Measurements from ENCODE around the gene CFAP410.

CFAP410 gene

DNA sequence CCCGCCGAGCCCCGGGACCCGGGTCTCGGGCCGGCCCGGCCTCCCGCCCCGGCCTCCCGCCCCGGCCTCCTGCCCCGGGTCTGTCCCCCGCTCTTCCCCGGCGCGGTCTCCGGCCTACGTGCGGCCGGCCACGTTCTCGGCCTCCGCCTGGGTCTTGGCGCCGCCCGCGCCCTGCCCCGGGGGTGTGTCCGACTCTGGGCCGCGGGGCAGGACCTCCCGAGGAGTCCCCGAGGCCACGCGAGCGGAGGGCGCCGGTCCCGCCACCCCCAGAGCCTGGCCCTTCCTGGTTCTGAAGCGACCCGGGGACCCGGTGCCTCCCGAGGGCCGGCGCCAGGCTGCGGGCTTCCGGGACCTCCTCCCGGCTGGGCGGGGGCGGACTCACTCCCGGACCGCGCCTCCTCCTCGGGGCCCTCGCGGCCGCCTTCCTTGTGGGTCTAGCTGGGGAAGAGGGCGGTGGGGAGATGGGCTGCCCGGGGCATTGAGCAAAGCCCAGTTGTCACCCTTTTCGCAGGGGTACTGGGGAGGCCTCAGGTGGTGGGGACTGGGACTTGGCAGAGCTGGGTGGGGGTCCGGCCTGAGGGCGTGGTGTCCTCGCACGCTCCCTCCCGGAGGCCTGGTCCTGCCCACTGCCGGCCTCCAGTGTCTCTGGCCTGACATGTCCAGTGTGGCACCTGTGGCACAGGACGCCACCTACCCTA is 38.8 kb downstream of the CFAP410 start:
- in situ Hi-C loops (cut with MboI; ENCODE audit: low sequenced_read_pairs), result no loop called here

DNA sequence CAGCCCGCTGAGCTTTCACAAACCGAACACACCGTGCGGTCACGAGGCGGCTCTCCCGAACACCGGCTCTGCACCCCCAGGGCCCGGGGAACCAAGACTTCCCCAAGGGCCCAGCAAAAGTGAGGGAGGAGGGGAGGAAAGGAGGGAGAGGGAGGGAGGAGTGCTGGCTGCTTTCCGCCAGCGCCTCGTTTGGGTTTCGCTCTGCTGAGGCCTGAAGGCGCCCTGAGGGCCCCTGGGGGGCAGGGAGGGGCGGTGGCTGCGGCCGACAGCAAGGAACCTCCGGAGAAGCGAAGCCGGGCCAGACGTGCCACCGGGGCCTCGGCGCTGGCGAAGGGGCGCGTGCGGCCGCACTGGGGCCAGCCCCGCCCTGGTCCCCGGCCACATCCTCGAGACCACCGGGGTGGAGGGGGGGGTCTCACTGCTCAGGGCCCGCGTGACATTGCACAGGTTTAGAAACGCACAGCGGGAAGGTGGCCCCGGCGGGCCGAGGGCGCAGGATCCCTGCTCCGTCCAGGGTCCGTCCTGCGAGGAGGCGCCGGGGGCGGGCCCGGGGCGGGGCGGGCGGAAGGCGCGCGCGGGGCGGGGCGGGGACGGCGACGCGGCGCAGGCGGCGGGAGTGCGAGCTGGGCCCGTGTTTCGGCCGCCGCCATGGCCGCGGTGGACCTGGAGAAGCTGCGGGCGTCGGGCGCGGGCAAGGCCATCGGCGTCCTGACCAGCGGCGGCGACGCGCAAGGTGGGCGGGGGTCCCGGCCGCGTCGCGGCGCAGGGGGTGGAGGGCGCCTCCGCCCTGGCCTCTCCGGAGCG is 39.5 kb downstream of the CFAP410 start, which contains the start of gene PFKL:
PFKL (plus strand) TSS at position 596 of the 804 bp plus-strand sequence; CDS start at position 649, 53 bp downstream.
- in situ Hi-C loops (cut with MboI; ENCODE audit: low sequenced_read_pairs), result no loop called here

- in situ Hi-C loops (cut with MboI; ENCODE audit: low sequenced_read_pairs), result no loop called here
Measured at GRCh38 chr21:44299085-44299457, 40.1 kb downstream of the CFAP410 start.

DNA sequence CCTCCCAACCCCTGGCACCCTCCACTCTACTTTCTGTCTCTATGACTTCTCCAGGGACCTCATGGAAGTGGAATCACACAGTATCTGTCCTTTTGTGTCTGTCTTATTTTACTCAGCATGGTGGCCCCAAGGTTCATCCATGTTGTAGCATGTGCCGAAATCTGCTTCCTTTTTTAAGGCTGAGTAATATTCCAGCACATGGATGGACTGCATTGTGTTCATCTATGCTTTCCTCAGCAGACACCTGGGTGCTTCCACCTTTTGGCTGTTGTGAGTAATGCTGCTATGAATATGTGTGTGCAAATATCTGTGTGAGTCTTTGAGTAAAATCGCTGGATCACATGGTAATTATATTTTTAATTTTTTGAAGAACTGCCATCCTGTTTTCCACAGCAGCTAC is 40.9 kb downstream of the CFAP410 start:
- in situ Hi-C loops (cut with MboI; ENCODE audit: low sequenced_read_pairs), result no loop called here

DNA sequence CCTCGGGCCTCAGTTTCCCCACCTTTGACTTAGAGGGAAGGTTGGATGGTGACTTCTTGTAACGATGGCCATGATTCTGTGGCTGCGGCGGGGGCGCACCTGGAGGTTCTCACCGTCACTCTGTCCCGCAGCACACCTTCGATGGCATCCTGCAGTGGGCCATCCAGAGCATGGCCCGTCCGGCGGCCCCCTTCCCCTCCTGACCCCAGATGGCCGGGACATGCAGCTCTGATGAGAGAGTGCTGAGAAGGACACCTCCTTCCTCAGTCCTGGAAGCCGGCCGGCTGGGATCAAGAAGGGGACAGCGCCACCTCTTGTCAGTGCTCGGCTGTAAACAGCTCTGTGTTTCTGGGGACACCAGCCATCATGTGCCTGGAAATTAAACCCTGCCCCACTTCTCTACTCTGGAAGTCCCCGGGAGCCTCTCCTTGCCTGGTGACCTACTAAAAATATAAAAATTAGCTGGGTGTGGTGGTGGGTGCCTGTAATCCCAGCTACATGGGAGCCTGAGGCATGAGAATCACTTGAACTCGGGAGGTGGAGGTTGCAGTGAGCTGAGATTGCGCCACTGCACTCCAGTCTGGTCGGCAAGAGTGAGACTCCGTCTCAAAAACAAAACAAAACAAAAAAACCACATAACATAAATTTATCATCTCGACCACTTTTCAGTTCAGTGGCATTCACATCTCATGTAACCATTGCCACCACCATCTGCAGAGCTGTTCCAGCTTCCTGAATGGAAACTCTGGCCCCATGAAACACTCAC is 41.5 kb downstream of the CFAP410 start:
- in situ Hi-C loops (cut with MboI; ENCODE audit: low sequenced_read_pairs), result no loop called here

- in situ Hi-C loops (cut with MboI; ENCODE audit: low sequenced_read_pairs), result no loop called here
Measured at GRCh38 chr21:44296916-44297315, 42.3 kb downstream of the CFAP410 start.

GRCh38 chr21:44296103-44296519 is 43.1 kb downstream of the CFAP410 start:
- in situ Hi-C loops (cut with MboI; ENCODE audit: low sequenced_read_pairs), result no loop called here

- in situ Hi-C loops (cut with MboI; ENCODE audit: low sequenced_read_pairs), result no loop called here
Measured at GRCh38 chr21:44295646-44296045, 43.5 kb downstream of the CFAP410 start.

DNA sequence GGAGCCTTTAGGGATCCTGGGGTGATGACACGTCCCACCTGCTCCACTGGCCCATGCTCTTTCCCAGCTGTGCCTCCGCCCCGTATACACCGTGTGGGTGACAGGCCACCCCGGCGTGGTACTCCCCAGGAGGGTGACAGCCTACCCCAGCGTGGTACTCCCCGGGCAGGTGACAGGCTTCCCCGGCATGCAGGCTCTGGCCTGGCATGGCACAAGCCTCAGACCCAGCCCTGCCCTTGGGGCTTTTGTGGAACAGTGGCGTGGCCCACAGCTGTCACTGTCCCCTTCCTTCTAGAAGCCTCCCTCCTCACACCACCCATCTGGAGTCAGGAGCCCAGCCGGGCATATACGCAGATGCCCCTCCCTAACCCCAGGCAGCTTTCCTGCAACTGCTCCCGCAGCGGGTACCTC is 44.0 kb downstream of the CFAP410 start:
- in situ Hi-C loops (cut with MboI; ENCODE audit: low sequenced_read_pairs), result no loop called here

DNA sequence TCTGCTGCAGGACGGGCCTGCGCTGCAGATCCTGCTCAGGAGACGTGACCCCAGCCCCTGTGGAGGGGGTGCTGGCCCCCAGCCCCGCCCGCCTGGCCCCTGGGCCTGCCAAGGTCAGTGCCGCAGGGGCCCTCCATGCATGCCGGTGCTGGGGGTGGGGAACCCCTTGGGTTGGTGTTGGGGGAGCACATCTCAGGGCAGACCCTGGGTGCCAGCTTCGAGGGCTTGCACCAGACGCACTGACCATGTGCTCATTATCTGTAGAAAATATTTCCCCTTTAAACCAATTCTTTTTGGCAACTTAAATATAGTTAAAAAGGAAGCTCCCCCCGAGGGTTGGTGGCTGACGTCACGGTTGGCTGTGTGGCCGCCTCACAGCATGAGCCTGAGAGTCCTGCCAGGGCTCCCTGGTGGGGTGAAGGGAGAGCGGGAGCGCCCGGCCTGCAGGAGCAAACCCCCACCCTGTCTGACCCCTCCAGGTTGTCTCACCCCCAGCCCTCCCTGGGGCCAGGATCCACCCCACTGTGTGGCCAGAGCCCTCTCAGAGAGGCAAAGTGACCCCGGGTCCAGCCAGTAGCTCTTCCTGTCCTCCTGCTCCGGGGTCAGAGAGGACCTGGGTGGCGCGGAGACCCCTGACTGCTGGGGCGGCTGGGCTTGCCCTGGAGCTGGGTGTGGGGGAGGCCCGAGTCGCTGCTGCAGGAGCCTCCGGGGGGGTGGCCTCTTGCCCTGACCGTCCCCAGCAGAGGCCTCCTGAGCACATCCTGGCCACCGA is 44.6 kb downstream of the CFAP410 start:
- in situ Hi-C loops (cut with MboI; ENCODE audit: low sequenced_read_pairs), result no loop called here

GRCh38 chr21:44293551-44294231 is 45.5 kb downstream of the CFAP410 start:
- in situ Hi-C loops (cut with MboI; ENCODE audit: low sequenced_read_pairs), result no loop called here

GRCh38 chr21:44292812-44293195 is 46.4 kb downstream of the CFAP410 start:
- in situ Hi-C loops (cut with MboI; ENCODE audit: low sequenced_read_pairs), result no loop called here

- in situ Hi-C loops (cut with MboI; ENCODE audit: low sequenced_read_pairs), result no loop called here
Measured at GRCh38 chr21:44291936-44292811, 47.0 kb downstream of the CFAP410 start.

GRCh38 chr21:44291078-44291935 is 47.9 kb downstream of the CFAP410 start:
- in situ Hi-C loops (cut with MboI; ENCODE audit: low sequenced_read_pairs), result no loop called here

DNA sequence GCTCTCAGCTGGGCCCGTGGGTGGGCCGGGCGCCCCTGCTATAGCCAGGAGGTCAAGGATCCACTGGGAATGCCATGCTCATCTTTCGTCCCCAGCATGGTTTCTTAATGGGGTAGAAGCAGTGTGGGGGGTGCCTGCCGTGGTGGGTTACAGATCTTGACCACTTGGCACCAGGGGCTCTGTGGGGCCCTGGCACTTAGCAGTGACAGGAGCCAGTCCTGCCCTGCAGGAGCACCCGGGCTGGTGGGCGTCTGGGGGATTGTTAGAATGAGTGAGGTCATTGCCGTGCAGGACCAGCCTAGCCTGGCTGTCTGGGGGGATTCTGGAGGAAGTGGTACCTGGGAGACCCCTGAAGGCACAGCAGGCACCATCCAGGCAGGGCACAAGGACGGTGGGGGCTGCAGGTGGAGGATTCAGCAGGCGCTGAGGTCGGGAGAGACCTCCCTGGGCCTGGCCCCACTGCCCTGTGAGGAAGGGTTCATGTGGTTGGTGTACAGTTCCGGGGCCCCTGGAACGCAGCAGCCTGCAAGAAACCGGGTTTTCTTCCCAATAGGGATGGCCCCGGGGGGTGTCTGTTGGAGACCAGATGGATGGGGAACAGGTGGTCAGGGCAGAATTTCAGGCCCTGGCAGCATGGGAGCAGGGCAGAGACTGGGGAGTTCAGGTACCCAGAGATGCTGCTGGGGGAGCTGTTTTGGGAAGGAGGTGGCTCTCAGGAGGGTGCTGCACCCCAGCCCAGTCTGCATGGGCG is 48.7 kb downstream of the CFAP410 start:
- in situ Hi-C loops (cut with MboI; ENCODE audit: low sequenced_read_pairs), result no loop called here

GRCh38 chr21:44289381-44290010 is 49.7 kb downstream of the CFAP410 start:
- in situ Hi-C loops (cut with MboI; ENCODE audit: low sequenced_read_pairs), result no loop called here
